ENCODE data around the gene PBRM1.

Gene PBRM1

GRCh38 chr3:52520716-52521487 lies 164.8 kb downstream of the PBRM1 start:
- H3K27ac ChIP-seq, result no peak overlapping the region
- TF ChIP-seq, protein P1, sequence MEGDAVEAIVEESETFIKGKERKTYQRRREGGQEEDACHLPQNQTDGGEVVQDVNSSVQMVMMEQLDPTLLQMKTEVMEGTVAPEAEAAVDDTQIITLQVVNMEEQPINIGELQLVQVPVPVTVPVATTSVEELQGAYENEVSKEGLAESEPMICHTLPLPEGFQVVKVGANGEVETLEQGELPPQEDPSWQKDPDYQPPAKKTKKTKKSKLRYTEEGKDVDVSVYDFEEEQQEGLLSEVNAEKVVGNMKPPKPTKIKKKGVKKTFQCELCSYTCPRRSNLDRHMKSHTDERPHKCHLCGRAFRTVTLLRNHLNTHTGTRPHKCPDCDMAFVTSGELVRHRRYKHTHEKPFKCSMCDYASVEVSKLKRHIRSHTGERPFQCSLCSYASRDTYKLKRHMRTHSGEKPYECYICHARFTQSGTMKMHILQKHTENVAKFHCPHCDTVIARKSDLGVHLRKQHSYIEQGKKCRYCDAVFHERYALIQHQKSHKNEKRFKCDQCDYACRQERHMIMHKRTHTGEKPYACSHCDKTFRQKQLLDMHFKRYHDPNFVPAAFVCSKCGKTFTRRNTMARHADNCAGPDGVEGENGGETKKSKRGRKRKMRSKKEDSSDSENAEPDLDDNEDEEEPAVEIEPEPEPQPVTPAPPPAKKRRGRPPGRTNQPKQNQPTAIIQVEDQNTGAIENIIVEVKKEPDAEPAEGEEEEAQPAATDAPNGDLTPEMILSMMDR (conservative IDR thresholded peaks at IDR 0.05), result no peak

GRCh38 chr3:52520141-52520667 lies 165.5 kb downstream of the PBRM1 start:
- H3K27ac ChIP-seq, result no peak overlapping the region
- TF ChIP-seq, protein P1 (conservative IDR thresholded peaks at IDR 0.05), result no peak

DNA sequence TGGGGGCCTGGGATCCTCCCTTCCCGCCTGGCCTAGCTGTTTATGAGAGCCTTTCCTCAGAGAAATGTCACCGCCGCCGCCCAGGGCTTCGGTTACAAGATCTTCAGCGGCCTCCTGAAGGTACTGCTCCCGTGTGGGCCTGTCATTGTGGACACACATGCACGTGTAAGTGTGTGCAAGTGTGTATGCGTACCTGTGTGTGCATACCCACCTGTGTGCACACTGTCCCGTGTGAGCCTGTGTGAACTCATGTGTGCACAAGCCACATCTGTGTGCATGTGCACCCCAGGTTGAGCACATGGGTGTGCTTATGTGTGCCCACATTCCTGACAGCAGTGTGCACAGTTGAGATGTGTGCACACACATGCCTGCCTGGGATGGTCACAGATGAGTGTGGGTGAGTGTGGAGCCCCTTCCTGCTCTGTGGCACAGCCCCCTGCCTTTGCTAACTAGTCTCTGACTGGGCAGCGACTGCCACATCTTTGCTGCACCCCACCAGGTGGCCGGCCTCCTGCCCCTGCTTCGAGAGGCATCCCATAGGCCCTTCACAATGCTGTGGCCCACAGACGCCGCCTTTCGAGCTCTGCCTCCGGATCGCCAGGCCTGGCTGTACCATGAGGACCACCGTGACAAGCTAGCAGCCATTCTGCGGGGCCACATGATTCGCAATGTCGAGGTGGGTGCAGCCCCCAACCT lies 166.1 kb downstream of the PBRM1 start:
- H3K27ac ChIP-seq, result no peak overlapping the region
- TF ChIP-seq, protein P1 (conservative IDR thresholded peaks at IDR 0.05), result no peak

GRCh38 chr3:52518723-52519444 lies 166.8 kb downstream of the PBRM1 start:
- TF ChIP-seq, protein P1 (conservative IDR thresholded peaks at IDR 0.05), result no peak
- no peak overlapping the region for H3K27ac ChIP-seq

- TF ChIP-seq, protein P1 (conservative IDR thresholded peaks at IDR 0.05), result no peak
- H3K27ac ChIP-seq, result no peak overlapping the region
Observed at GRCh38 chr3:52517796-52518722, 167.7 kb downstream of the PBRM1 start.

GRCh38 chr3:52516509-52517195 lies 169.1 kb downstream of the PBRM1 start:
- TF ChIP-seq, protein P1 (conservative IDR thresholded peaks at IDR 0.05), result no peak
- H3K27ac ChIP-seq, result no peak overlapping the region
